HCT116 (cell line): ENCODE data around the gene ABHD2. TPM values are rescaled to one million over a fixed set of nuclear protein-coding genes. Genes with fewer than 3 reads are reported as not detected.

Source experiments
- ATAC-seq: fragments of 200-7000 bp; cut with Tn5 transposase; 2 replicates; pipeline ENCODE4 v1.9.1; 2020; ENCODE audit warnings: mild to moderate bottlenecking, moderate library complexity
- BruUV-seq: library from RNA; stranded (reverse); fragments of 400-500 nt; replicated peaks from 2 replicates; lab custom pipeline; 2021; lab: Mats Ljungman, UMichigan
- CTCF ChIA-PET: fragments of 300-600 bp; sonication (Branson Sonifier 250); formaldehyde crosslinking; loops from one replicate; lab custom pipeline; 2021; ENCODE audit warnings: antibody characterized with exemption; lab: Charles Lee
- POLR2A ChIA-PET: fragments of 300-600, 350-600 bp; sonication (Branson Sonifier 250); formaldehyde crosslinking; loops from one replicate; lab custom pipeline; 2021; ENCODE audit warnings: antibody characterized with exemption; lab: Charles Lee
- RAD21 ChIA-PET, 2 experiments: fragments of 300-600 bp; sonication (Branson Sonifier 250); formaldehyde crosslinking; loops; one replicate each; lab custom pipeline; 2023; ENCODE audit warnings: low total read pairs in 2 of 2; ENCODE audit not compliant: uncharacterized antibody in 2 of 2, unreplicated experiment in 2 of 2, low non-redundant PET in 1 of 2; lab: Charles Lee
- DNase-seq: peaks from one replicate; pipeline ENCODE4 v3.0.0-alpha.2; 2010; ENCODE audit warnings: low read depth, low spot score
- H2AFZ ChIP-seq: fragments of 200-600 bp; shearing (Covaris generic), sonication (generic); 2 replicates; pipeline ENCODE4 v1.6.1; 2017; ENCODE audit warnings: low read depth, mixed run types, mixed read lengths, antibody characterized with exemption, low read length; ENCODE audit not compliant: poor library complexity, severe bottlenecking
- H3K27ac ChIP-seq: 2 replicates; pipeline ENCODE4 v1.5.1; 2012; ENCODE audit warnings: low read depth, low read length
- H3K27me3 ChIP-seq: fragments of 200-600 bp; sonication (generic); 2 replicates; pipeline ENCODE4 v1.6.1; 2016; ENCODE audit warnings: mixed run types, low read length, mixed read lengths; ENCODE audit not compliant: insufficient read depth
- H3K36me3 ChIP-seq, 2 experiments: fragments of 200-500 bp in 1 of 2; fragments of 200-600 bp in 1 of 2; sonication (Bioruptor generic) in 1 of 2; sonication (generic) in 1 of 2; 2 replicates each; pipeline versions ENCODE4 v1.5.1 to v1.6.1; 2014 to 2016; ENCODE audit warnings: low read length in 2 of 2, inconsistent platforms in 1 of 2, mixed read lengths in 1 of 2, mixed run types in 1 of 2; ENCODE audit not compliant: insufficient read depth in 2 of 2, control insufficient read depth in 1 of 2
- H3K4me1 ChIP-seq, 2 experiments: fragments of 200-600 bp in 1 of 2; sonication (generic) in 1 of 2; 2 replicates each; pipeline versions ENCODE4 v1.5.1 to v1.6.1; 2012 to 2017; ENCODE audit warnings: low read length in 2 of 2, inconsistent platforms in 1 of 2, mild to moderate bottlenecking in 1 of 2, mixed read lengths in 1 of 2, mixed run types in 1 of 2, moderate library complexity in 1 of 2; ENCODE audit not compliant: insufficient read depth in 2 of 2, control insufficient read depth in 1 of 2
- H3K4me2 ChIP-seq: fragments of 200-600 bp; sonication (generic); 2 replicates; pipeline ENCODE4 v1.6.1; 2017; ENCODE audit warnings: mixed run types, low read length, mixed read lengths
- H3K4me3 ChIP-seq, 2 experiments: fragments of 200-600 bp in 1 of 2; sonication (generic) in 1 of 2; replicated peaks in 1 of 2; 2 replicates each; pipeline ENCODE4 v1.5.1; 2011 to 2016; ENCODE audit warnings: low read length in 2 of 2, control low read depth in 1 of 2, low read depth in 1 of 2, mild to moderate bottlenecking in 1 of 2, mixed read lengths in 1 of 2, mixed run types in 1 of 2
- H3K79me2 ChIP-seq: fragments of 200-600 bp; sonication (generic); 2 replicates; pipeline ENCODE4 v1.6.1; 2017; ENCODE audit warnings: mild to moderate bottlenecking, mixed run types, low read length, moderate library complexity, mixed read lengths; ENCODE audit not compliant: insufficient read depth
- H3K9ac ChIP-seq: fragments of 200-600 bp; sonication (generic); 2 replicates; pipeline ENCODE4 v1.6.1; 2016; ENCODE audit warnings: low read length, mixed read lengths
- H3K9me2 ChIP-seq: fragments of 200-600 bp; sonication (generic), shearing (Covaris generic); 2 replicates; pipeline ENCODE4 v1.6.1; 2017; ENCODE audit warnings: mixed run types, mild to moderate bottlenecking, moderate library complexity; ENCODE audit not compliant: insufficient read depth
- H3K9me3 ChIP-seq, 2 experiments: fragments of 200-500 bp in 1 of 2; fragments of 200-600 bp in 1 of 2; sonication (Bioruptor generic) in 1 of 2; sonication (generic) in 1 of 2; 2 replicates each; pipeline ENCODE4 v1.6.1; 2014 to 2017; ENCODE audit warnings: low read length in 2 of 2, mixed read lengths in 2 of 2, inconsistent platforms in 1 of 2, low read depth in 1 of 2, mild to moderate bottlenecking in 1 of 2, mixed run types in 1 of 2, moderate library complexity in 1 of 2; ENCODE audit not compliant: control insufficient read depth in 1 of 2, insufficient read depth in 1 of 2
- H4K20me1 ChIP-seq: fragments of 200-600 bp; sonication (generic), shearing (Covaris generic); 2 replicates; pipeline ENCODE4 v1.6.1; 2017; ENCODE audit warnings: mixed run types, mild to moderate bottlenecking, moderate library complexity; ENCODE audit not compliant: insufficient read depth
- CBX3 ChIP-seq: IDR thresholded peaks from 2 replicates; pipeline ENCODE4 v1.6.1; 2012; ENCODE audit warnings: low read depth
- CEBPB ChIP-seq: IDR thresholded peaks from 2 replicates; pipeline ENCODE4 v1.6.1; 2012; ENCODE audit warnings: low read depth
- CTCF ChIP-seq, 3 experiments: fragments of 200-600 bp in 1 of 3; sonication (generic) in 1 of 3; IDR thresholded peaks in 2 of 3; conservative IDR thresholded peaks in 1 of 3; 2 replicates each; pipeline ENCODE4 v1.5.1; 2012 to 2017; ENCODE audit warnings: low read depth in 2 of 3, low read length in 2 of 3, antibody characterized with exemption in 1 of 3, borderline replicate concordance in 1 of 3, control low read depth in 1 of 3, mild to moderate bottlenecking in 1 of 3, mixed read lengths in 1 of 3, mixed run types in 1 of 3, moderate library complexity in 1 of 3; ENCODE audit not compliant: insufficient read depth in 1 of 3
- EGR1 ChIP-seq: IDR thresholded peaks from 2 replicates; pipeline ENCODE4 v1.6.1; 2012; ENCODE audit warnings: low read depth
- ELF1 ChIP-seq: IDR thresholded peaks from 2 replicates; pipeline ENCODE4 v1.6.1; 2012; ENCODE audit warnings: low read depth, borderline replicate concordance
- EZH2 ChIP-seq: fragments of 200-600 bp; sonication (generic); IDR thresholded peaks from 2 replicates; pipeline ENCODE4 v1.6.1; 2017; ENCODE audit warnings: antibody characterized with exemption, mixed run types
- FOSL1 ChIP-seq: IDR thresholded peaks from 2 replicates; pipeline ENCODE4 v1.6.1; 2012; ENCODE audit warnings: low read depth
- JUND ChIP-seq: IDR thresholded peaks from 2 replicates; pipeline ENCODE4 v1.6.1; 2012
- MAX ChIP-seq: IDR thresholded peaks from 2 replicates; pipeline ENCODE4 v1.6.1; 2012
- POLR2A ChIP-seq: IDR thresholded peaks from 2 replicates; pipeline ENCODE4 v1.7.0; 2011; ENCODE audit warnings: borderline replicate concordance; ENCODE audit not compliant: insufficient read depth, insufficient read length; ENCODE audit errors: extremely low read depth
- POLR2AphosphoS5 ChIP-seq: IDR thresholded peaks from 2 replicates; pipeline ENCODE4 v1.6.1; 2011; ENCODE audit warnings: mild to moderate bottlenecking, low read depth, low read length, moderate library complexity
- RAD21 ChIP-seq: IDR thresholded peaks from 2 replicates; pipeline ENCODE4 v1.6.1; 2012; ENCODE audit warnings: low read depth, mild to moderate bottlenecking
- SIN3A ChIP-seq: IDR thresholded peaks from 2 replicates; pipeline ENCODE4 v1.6.1; 2012; ENCODE audit warnings: low read depth
- SRF ChIP-seq: IDR thresholded peaks from 2 replicates; pipeline ENCODE4 v1.6.1; 2012; ENCODE audit warnings: low read depth
- TCF7L2 ChIP-seq: IDR thresholded peaks from 2 replicates; pipeline ENCODE4 v1.7.0; 2011; ENCODE audit warnings: borderline replicate concordance, inconsistent platforms; ENCODE audit not compliant: insufficient read depth, insufficient read length; ENCODE audit errors: extremely low read depth
- YY1 ChIP-seq: IDR thresholded peaks from 2 replicates; pipeline ENCODE4 v1.6.1; 2011; ENCODE audit warnings: low read length, low read depth, moderate library complexity, mild to moderate bottlenecking; ENCODE audit not compliant: insufficient replicate concordance; ENCODE audit errors: extremely low read depth
- ZBTB33 ChIP-seq: IDR thresholded peaks from 2 replicates; pipeline ENCODE4 v1.6.1; 2011; ENCODE audit warnings: mild to moderate bottlenecking, low read length, moderate library complexity; ENCODE audit not compliant: insufficient replicate concordance; ENCODE audit errors: extremely low read depth
- ZFX ChIP-seq: fragments of 450-650 bp; IDR thresholded peaks from 2 replicates; pipeline ENCODE4 v1.6.1; 2017
- intact Hi-C: fragments of 100-400 bp; cut with micrococcal nuclease; formaldehyde crosslinking; loops from 2 replicates; pipeline ENCODE4 v1.10.0; 2022
- total RNA-seq: library from RNA; stranded (reverse); gene quantifications from one replicate; pipeline ENCODE4 v1.2.1, GENCODE V29; 2021; ENCODE audit not compliant: unreplicated experiment

Gene ABHD2
- total RNA-seq, 1 experiment from 2014 or later, result 40.8 TPM

GRCh38 chr15:89041507-89041906 is 46.7 kb upstream of the ABHD2 start:
- no peaks in the 10 kb centered on the region for H3K9me2 ChIP-seq
- peaks cover 0 to 5% of the 10 kb centered on the region in 2 experiments; a peak in 1 of 4 replicates for H3K4me1 ChIP-seq
- no peak overlapping the region for H3K27ac ChIP-seq
- TF ChIP-seq YY1, result no peak
- no peak for TF ChIP-seq POLR2A
- TF ChIP-seq POLR2AphosphoS5, result no peak
- TF ChIP-seq CEBPB, result no peak
- no peak for TF ChIP-seq SIN3A
- TF ChIP-seq CBX3, result no peak
- no peak for TF ChIP-seq SRF
- no peak for TF ChIP-seq ELF1
- no peak for TF ChIP-seq MAX
- no peak for TF ChIP-seq JUND
- no peak for TF ChIP-seq ZBTB33
- TF ChIP-seq CTCF (IDR thresholded peaks at IDR 0.05 in 2 of 3, conservative IDR thresholded peaks at IDR 0.05 in 1 of 3; ENCODE audit: borderline replicate concordance in 1 of 3, insufficient read depth in 1 of 3, low read depth in 2 of 3, low read length in 2 of 3), result no peak
- no peak for TF ChIP-seq EGR1
- no peak for TF ChIP-seq ZFX
- TF ChIP-seq EZH2, result no peak
- TF ChIP-seq TCF7L2, result no peak
- TF ChIP-seq RAD21, result no peak
- TF ChIP-seq FOSL1, result no peak
- TF ChIP-seq, all 23 proteins: peak for 0
- H3K27me3 ChIP-seq, result no peaks in the 10 kb centered on the region
- no peak overlapping the region for H3K9ac ChIP-seq
- ChIA-PET POLR2A (interaction anchor here (0.6 kb wide), 1 partner anchor 388 kb away, joined by 3 read pairs; no protein-coding TSS in a partner anchor), RAD21 (no interaction called here), CTCF (interaction anchor here (1.2 kb wide), 1 partner anchor 165 kb away, joined by 3 read pairs; no protein-coding TSS in a partner anchor)
- no TSS peak for BruUV-seq
- no peak overlapping the region for H2AFZ ChIP-seq
- ATAC-seq (no peak), DNase-seq (no peak)
- H3K9me3 ChIP-seq, result no peaks in the 10 kb centered on the region
- no peak overlapping the region for H3K4me3 ChIP-seq
- no peak overlapping the region for H3K4me2 ChIP-seq
- H3K36me3 ChIP-seq, result no peaks in the 10 kb centered on the region
- intact Hi-C loops, result no loop called here
- H4K20me1 ChIP-seq, result no peaks in the 10 kb centered on the region
- no peaks in the 10 kb centered on the region for H3K79me2 ChIP-seq
